Measurements from ENCODE around the gene CCNC. TPM values are rescaled to one million over a fixed set of nuclear protein-coding genes. Genes with fewer than 3 reads are reported as not detected.
A peak's percentile ranks its signal among the peaks of the same experiment; 100 is the strongest.
"Not testable (repeated sequence)": the region's sequence is repeated elsewhere in the genome, so short reads cannot be mapped to it uniquely, and the experiment has no call there.

CCNC gene
- polyA plus RNA-seq, 1 donor: 60.8 TPM

- Histone ChIP-seq H3K9me3 (ENCODE audit: control insufficient read depth, low read depth, low read length) (peaks cover 12% of the 10 kb centered on the region), H3K36me3 (ENCODE audit: control insufficient read depth, insufficient read depth, low read length) (no peaks in the 10 kb centered on the region), H3K27ac (ENCODE audit: low read length) (no peak overlapping the region), H3K27me3 (ENCODE audit: control insufficient read depth, insufficient read depth, low read length) (peaks cover 92% of the 10 kb centered on the region), H3K4me3 (ENCODE audit: low read length) (no peak overlapping the region), H3K4me1 (ENCODE audit: control insufficient read depth, insufficient read depth, low read length) (peaks cover 12% of the 10 kb centered on the region)
- WGBS (ENCODE audit: insufficient coverage, low lambda C conversion rate): no CpG with 5 or more reads among the region's 55 CpGs
- peak in 1 of 2 donors; percentile 48 for DNase-seq
These were observed 35.1 kb upstream of the CCNC start for GRCh38 chr6:99603421-99604165.

- no peaks in the 10 kb centered on the region for H3K36me3 ChIP-seq (ENCODE audit: control insufficient read depth, insufficient read depth, low read length)
- H3K4me3 ChIP-seq (ENCODE audit: low read length): no peak overlapping the region
- H3K27ac ChIP-seq (ENCODE audit: low read length): no peak overlapping the region
- WGBS (ENCODE audit: insufficient coverage, low lambda C conversion rate): 0% methylated on average over 4 of the region's 54 CpGs
- peaks cover 92% of the 10 kb centered on the region for H3K27me3 ChIP-seq (ENCODE audit: control insufficient read depth, insufficient read depth, low read length)
- DNase-seq: no peak
- peaks cover 12% of the 10 kb centered on the region for H3K9me3 ChIP-seq (ENCODE audit: control insufficient read depth, low read depth, low read length)
- H3K4me1 ChIP-seq (ENCODE audit: control insufficient read depth, insufficient read depth, low read length): peaks cover 12% of the 10 kb centered on the region
These were observed 34.3 kb upstream of the CCNC start for GRCh38 chr6:99602520-99603420.

- WGBS (ENCODE audit: insufficient coverage, low lambda C conversion rate): no CpG with 5 or more reads among the region's 8 CpGs
These were observed 26.2 kb upstream of the CCNC start for GRCh38 chr6:99594696-99595095.

GRCh38 chr6:99592900-99593299 is 24.4 kb upstream of the CCNC start:
- Histone ChIP-seq H3K9me3 (ENCODE audit: control insufficient read depth, low read depth, low read length) (peaks cover 11% of the 10 kb centered on the region), H3K36me3 (ENCODE audit: control insufficient read depth, insufficient read depth, low read length) (no peaks in the 10 kb centered on the region), H3K4me1 (ENCODE audit: control insufficient read depth, insufficient read depth, low read length) (peaks cover 7% of the 10 kb centered on the region), H3K4me3 (ENCODE audit: low read length) (no peak overlapping the region), H3K27ac (ENCODE audit: low read length) (no peak overlapping the region), H3K27me3 (ENCODE audit: control insufficient read depth, insufficient read depth, low read length) (peaks cover 89% of the 10 kb centered on the region)
- WGBS (ENCODE audit: insufficient coverage, low lambda C conversion rate): 40% methylated on average over 1 of the region's 1 CpG
- DNase-seq: no peak

More at GRCh38 chr6:99594696-99595095, 26.2 kb upstream of the CCNC start:
- H3K4me1 ChIP-seq (ENCODE audit: control insufficient read depth, insufficient read depth, low read length); H3K27ac ChIP-seq (ENCODE audit: low read length); H3K9me3 ChIP-seq (ENCODE audit: control insufficient read depth, low read depth, low read length); H3K36me3 ChIP-seq (ENCODE audit: control insufficient read depth, insufficient read depth, low read length); DNase-seq; H3K4me3 ChIP-seq (ENCODE audit: low read length): not testable (repeated sequence)
- peaks cover 86% of the 10 kb centered on the region for H3K27me3 ChIP-seq (ENCODE audit: control insufficient read depth, insufficient read depth, low read length)

- H3K9me3 ChIP-seq (ENCODE audit: control insufficient read depth, low read depth, low read length): peaks cover 11% of the 10 kb centered on the region
- WGBS (ENCODE audit: insufficient coverage, low lambda C conversion rate): 18% methylated on average over 3 of the region's 6 CpGs
These were observed 23.4 kb upstream of the CCNC start for GRCh38 chr6:99591673-99592364.

GRCh38 chr6:99590728-99591672 is 22.5 kb upstream of the CCNC start:
- H3K4me3 ChIP-seq (ENCODE audit: low read length): no peak overlapping the region
- H3K36me3 ChIP-seq (ENCODE audit: control insufficient read depth, insufficient read depth, low read length): no peaks in the 10 kb centered on the region
- H3K27me3 ChIP-seq (ENCODE audit: control insufficient read depth, insufficient read depth, low read length): peaks cover 85% of the 10 kb centered on the region
- no CpG with 5 or more reads among the region's 63 CpGs for WGBS (ENCODE audit: insufficient coverage, low lambda C conversion rate)
- DNase-seq: no peak
- peaks cover 11% of the 10 kb centered on the region for H3K9me3 ChIP-seq (ENCODE audit: control insufficient read depth, low read depth, low read length)
- peaks cover 7% of the 10 kb centered on the region for H3K4me1 ChIP-seq (ENCODE audit: control insufficient read depth, insufficient read depth, low read length)
- H3K27ac ChIP-seq (ENCODE audit: low read length): no peak overlapping the region

More at GRCh38 chr6:99591673-99592364, 23.4 kb upstream of the CCNC start:
- peaks cover 87% of the 10 kb centered on the region for H3K27me3 ChIP-seq (ENCODE audit: control insufficient read depth, insufficient read depth, low read length)
- no peaks in the 10 kb centered on the region for H3K36me3 ChIP-seq (ENCODE audit: control insufficient read depth, insufficient read depth, low read length)
- peaks cover 7% of the 10 kb centered on the region for H3K4me1 ChIP-seq (ENCODE audit: control insufficient read depth, insufficient read depth, low read length)
- no peak for DNase-seq
- no peak overlapping the region for H3K27ac ChIP-seq (ENCODE audit: low read length)
- no peak overlapping the region for H3K4me3 ChIP-seq (ENCODE audit: low read length)

- WGBS (ENCODE audit: insufficient coverage, low lambda C conversion rate): 13% methylated on average over 1 of the region's 10 CpGs
- peaks cover 11% of the 10 kb centered on the region for H3K9me3 ChIP-seq (ENCODE audit: control insufficient read depth, low read depth, low read length)
- H3K36me3 ChIP-seq (ENCODE audit: control insufficient read depth, insufficient read depth, low read length): no peaks in the 10 kb centered on the region
- H3K4me1 ChIP-seq (ENCODE audit: control insufficient read depth, insufficient read depth, low read length): peaks cover 7% of the 10 kb centered on the region
- H3K27ac ChIP-seq (ENCODE audit: low read length): no peak overlapping the region
- peaks cover 88% of the 10 kb centered on the region for H3K27me3 ChIP-seq (ENCODE audit: control insufficient read depth, insufficient read depth, low read length)
- no peak overlapping the region for H3K4me3 ChIP-seq (ENCODE audit: low read length)
- no peak for DNase-seq
These were observed 21.5 kb upstream of the CCNC start for GRCh38 chr6:99589907-99590493.

- peak overlapping the region; percentile 41 for H3K4me3 ChIP-seq (ENCODE audit: low read length)
- WGBS (ENCODE audit: insufficient coverage, low lambda C conversion rate): no CpG with 5 or more reads among the region's 21 CpGs
- no peaks in the 10 kb centered on the region for H3K36me3 ChIP-seq (ENCODE audit: control insufficient read depth, insufficient read depth, low read length)
- no peak overlapping the region for H3K27ac ChIP-seq (ENCODE audit: low read length)
- peaks cover 8% of the 10 kb centered on the region for H3K9me3 ChIP-seq (ENCODE audit: control insufficient read depth, low read depth, low read length)
- DNase-seq: no peak
- H3K4me1 ChIP-seq (ENCODE audit: control insufficient read depth, insufficient read depth, low read length): peaks cover 7% of the 10 kb centered on the region
- peaks cover 85% of the 10 kb centered on the region for H3K27me3 ChIP-seq (ENCODE audit: control insufficient read depth, insufficient read depth, low read length)
These were observed 20.8 kb upstream of the CCNC start for GRCh38 chr6:99589290-99589672.

- Histone ChIP-seq H3K4me1 (ENCODE audit: control insufficient read depth, insufficient read depth, low read length) (peaks cover 7% of the 10 kb centered on the region), H3K9me3 (ENCODE audit: control insufficient read depth, low read depth, low read length) (peaks cover 8% of the 10 kb centered on the region), H3K27ac (ENCODE audit: low read length) (no peak overlapping the region), H3K36me3 (ENCODE audit: control insufficient read depth, insufficient read depth, low read length) (no peaks in the 10 kb centered on the region), H3K4me3 (ENCODE audit: low read length) (peak overlapping the region; percentile 41), H3K27me3 (ENCODE audit: control insufficient read depth, insufficient read depth, low read length) (peaks cover 82% of the 10 kb centered on the region)
- no CpG with 5 or more reads among the region's 52 CpGs for WGBS (ENCODE audit: insufficient coverage, low lambda C conversion rate)
- DNase-seq: peak; percentile 48 to 69
These were observed 20.3 kb upstream of the CCNC start for GRCh38 chr6:99588618-99589289.

Measured in large intestine (tissue), 3 donors.